ENCODE results near the gene PSD4. TPM values are rescaled to one million over a fixed set of nuclear protein-coding genes. Genes with fewer than 3 reads are reported as not detected.

The PSD4 gene
- total RNA-seq = 10 to 100 TPM in 1 of 4 donors, 1 to 10 TPM in 3; 2.8 to 14.8 (median 5.6) TPM

- no peak for TF ChIP-seq CTCF (IDR thresholded peaks at IDR 0.05; ENCODE audit: low read depth)
These were observed at the start of gene PSD4 for GRCh38 chr2:113173542-113174375. Gene PSD4 (plus strand): TSS chr2:113173971. CDS start chr2:113182457, 8,486 bp downstream.

GRCh38 chr2:113124181-113124961 lies 49.4 kb upstream of the PSD4 start:
- no peak for TF ChIP-seq CTCF (IDR thresholded peaks at IDR 0.05; ENCODE audit: low read depth)

GRCh38 chr2:113124984-113125855 lies 48.6 kb upstream of the PSD4 start:
- TF ChIP-seq CTCF (IDR thresholded peaks at IDR 0.05; ENCODE audit: low read depth) = no peak

- TF ChIP-seq CTCF (IDR thresholded peaks at IDR 0.05; ENCODE audit: low read depth) = no peak
These were observed 46.7 kb upstream of the PSD4 start, which contains the start of gene IL1RN for GRCh38 chr2:113126845-113127645. Gene IL1RN (plus strand): TSS chr2:113127598. CDS start chr2:113127625, 27 bp downstream.

- no peak for TF ChIP-seq CTCF (IDR thresholded peaks at IDR 0.05; ENCODE audit: low read depth)
These were observed 45.9 kb upstream of the PSD4 start for GRCh38 chr2:113127646-113128570.
